ENCODE measurements around the gene ADAM23. TPM values are rescaled to one million over a fixed set of nuclear protein-coding genes. Genes with fewer than 3 reads are reported as not detected.

Gene ADAM23
- total RNA-seq, 1 donor from 2014 or later: 0.86 TPM

DNA sequence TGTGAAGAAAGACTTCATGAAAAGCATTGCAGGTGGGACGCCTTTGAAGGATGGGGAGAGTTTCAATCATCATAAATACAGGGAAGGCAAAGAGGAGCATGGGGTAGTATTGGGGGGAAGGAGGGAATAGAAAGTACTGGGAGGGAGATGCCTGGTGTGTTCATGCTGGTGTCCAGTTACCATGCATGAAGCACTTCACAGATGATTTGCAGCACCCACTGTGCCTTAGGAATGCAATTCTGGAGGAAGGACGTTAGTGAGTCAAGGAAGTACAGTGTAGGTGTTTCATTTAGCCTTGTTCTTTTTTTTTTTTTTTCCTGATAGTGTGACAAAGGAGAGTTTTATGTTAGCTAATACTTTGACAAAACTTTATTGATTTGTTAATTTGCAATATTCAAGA lies 36.8 kb downstream of the ADAM23 start:
- ChIA-PET CTCF (no interaction called here), POLR2A (no interaction called here)
- intact Hi-C loops (cut with micrococcal nuclease): no loop called here
- Mint-ChIP-seq H3K36me3 (ENCODE audit: low read depth) (no peaks in the 10 kb centered on the region), H3K27ac (no peak overlapping the region), H3K4me3 (no peak overlapping the region), H3K9me3 (no peaks in the 10 kb centered on the region), H3K27me3 (peaks cover 2% of the 10 kb centered on the region), H3K4me1 (no peaks in the 10 kb centered on the region)
- ATAC-seq (ENCODE audit: low read depth): no peak
- TF ChIP-seq, protein P1, sequence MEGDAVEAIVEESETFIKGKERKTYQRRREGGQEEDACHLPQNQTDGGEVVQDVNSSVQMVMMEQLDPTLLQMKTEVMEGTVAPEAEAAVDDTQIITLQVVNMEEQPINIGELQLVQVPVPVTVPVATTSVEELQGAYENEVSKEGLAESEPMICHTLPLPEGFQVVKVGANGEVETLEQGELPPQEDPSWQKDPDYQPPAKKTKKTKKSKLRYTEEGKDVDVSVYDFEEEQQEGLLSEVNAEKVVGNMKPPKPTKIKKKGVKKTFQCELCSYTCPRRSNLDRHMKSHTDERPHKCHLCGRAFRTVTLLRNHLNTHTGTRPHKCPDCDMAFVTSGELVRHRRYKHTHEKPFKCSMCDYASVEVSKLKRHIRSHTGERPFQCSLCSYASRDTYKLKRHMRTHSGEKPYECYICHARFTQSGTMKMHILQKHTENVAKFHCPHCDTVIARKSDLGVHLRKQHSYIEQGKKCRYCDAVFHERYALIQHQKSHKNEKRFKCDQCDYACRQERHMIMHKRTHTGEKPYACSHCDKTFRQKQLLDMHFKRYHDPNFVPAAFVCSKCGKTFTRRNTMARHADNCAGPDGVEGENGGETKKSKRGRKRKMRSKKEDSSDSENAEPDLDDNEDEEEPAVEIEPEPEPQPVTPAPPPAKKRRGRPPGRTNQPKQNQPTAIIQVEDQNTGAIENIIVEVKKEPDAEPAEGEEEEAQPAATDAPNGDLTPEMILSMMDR (IDR thresholded peaks at IDR 0.05): no peak
- DNase-seq: no peak

DNA sequence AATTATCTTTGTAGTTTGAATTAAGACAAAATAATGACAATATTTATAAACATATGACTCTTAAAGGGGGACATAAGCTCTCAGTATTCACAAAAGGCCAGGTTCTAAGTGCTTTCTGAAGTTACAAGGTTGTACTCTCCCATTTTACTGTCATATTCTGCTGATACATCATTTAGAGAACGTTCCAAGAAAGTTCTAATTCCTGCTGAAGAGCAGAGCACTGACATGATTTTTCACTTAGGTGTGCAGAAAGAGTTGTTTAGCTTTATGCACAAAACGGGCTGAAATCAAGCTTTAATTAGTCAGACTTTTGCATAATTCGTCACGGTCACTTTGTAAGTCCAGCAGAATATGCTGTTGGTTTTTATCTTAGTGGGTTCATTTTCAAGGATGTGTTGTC lies 37.3 kb downstream of the ADAM23 start:
- CTCF ChIA-PET: no interaction called here
- POLR2A ChIA-PET: no interaction called here
- no peak overlapping the region for H3K27ac Mint-ChIP-seq
- no peaks in the 10 kb centered on the region for H3K36me3 Mint-ChIP-seq (ENCODE audit: low read depth)
- H3K4me1 Mint-ChIP-seq: no peaks in the 10 kb centered on the region
- H3K27me3 Mint-ChIP-seq: peaks cover 2% of the 10 kb centered on the region
- TF ChIP-seq, protein P1 (IDR thresholded peaks at IDR 0.05): no peak
- no peaks in the 10 kb centered on the region for H3K9me3 Mint-ChIP-seq
- ATAC-seq (ENCODE audit: low read depth) (no peak), DNase-seq (no peak)
- intact Hi-C loops (cut with micrococcal nuclease): no loop called here
- H3K4me3 Mint-ChIP-seq: no peak overlapping the region

DNA sequence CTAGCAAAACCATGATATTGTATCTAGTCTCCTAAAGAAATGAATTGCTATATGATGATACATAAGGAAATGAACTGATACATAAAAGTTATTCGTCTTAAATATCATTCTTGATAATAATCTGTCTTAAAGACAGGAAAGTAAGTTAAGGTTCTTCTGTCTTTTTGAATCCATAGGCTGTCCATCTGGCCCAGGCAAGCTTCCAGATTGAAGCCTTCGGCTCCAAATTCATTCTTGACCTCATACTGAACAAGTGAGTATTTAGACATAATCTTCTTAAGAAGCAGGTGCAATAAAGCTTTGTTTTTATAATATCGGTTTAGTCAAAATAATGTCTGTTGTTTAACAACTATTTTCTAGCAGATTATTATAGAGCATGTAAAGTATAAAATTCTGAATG lies 37.7 kb downstream of the ADAM23 start:
- no peak overlapping the region for H3K4me3 Mint-ChIP-seq
- ChIA-PET POLR2A (no interaction called here), CTCF (no interaction called here)
- H3K4me1 Mint-ChIP-seq: no peaks in the 10 kb centered on the region
- intact Hi-C loops (cut with micrococcal nuclease): no loop called here
- ATAC-seq (ENCODE audit: low read depth): no peak
- H3K36me3 Mint-ChIP-seq (ENCODE audit: low read depth): no peaks in the 10 kb centered on the region
- no peaks in the 10 kb centered on the region for H3K9me3 Mint-ChIP-seq
- DNase-seq: no peak
- H3K27ac Mint-ChIP-seq: no peak overlapping the region
- peaks cover 4% of the 10 kb centered on the region for H3K27me3 Mint-ChIP-seq
- TF ChIP-seq, protein P1 (IDR thresholded peaks at IDR 0.05): no peak

DNA sequence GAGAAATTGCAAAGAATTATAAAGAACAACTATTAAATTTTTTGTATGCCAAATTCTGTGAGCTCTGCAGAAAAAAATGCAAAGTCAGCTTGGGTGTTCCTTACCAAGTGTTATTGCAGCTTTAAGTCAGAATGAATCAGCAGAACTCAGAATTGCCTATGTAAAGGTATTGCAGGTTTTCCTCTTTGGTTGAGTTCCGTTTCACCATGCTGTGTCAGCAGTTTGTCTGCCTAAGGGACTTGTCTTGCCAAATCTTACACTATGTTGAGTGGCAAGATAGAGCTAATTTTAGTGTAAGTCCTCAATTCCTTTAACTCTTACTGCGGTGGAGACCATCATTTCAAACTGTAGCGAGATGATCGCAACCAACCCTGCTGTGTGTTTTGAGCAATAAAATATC lies 38.8 kb downstream of the ADAM23 start:
- TF ChIP-seq, protein P1 (IDR thresholded peaks at IDR 0.05): no peak
- no peaks in the 10 kb centered on the region for H3K36me3 Mint-ChIP-seq (ENCODE audit: low read depth)
- ChIA-PET CTCF (no interaction called here), POLR2A (no interaction called here)
- H3K9me3 Mint-ChIP-seq: no peaks in the 10 kb centered on the region
- no peak overlapping the region for H3K4me3 Mint-ChIP-seq
- DNase-seq: no peak
- H3K27ac Mint-ChIP-seq: no peak overlapping the region
- H3K27me3 Mint-ChIP-seq: peaks cover 4% of the 10 kb centered on the region
- H3K4me1 Mint-ChIP-seq: no peaks in the 10 kb centered on the region
- intact Hi-C loops (cut with micrococcal nuclease): no loop called here
- ATAC-seq (ENCODE audit: low read depth): no peak

DNA sequence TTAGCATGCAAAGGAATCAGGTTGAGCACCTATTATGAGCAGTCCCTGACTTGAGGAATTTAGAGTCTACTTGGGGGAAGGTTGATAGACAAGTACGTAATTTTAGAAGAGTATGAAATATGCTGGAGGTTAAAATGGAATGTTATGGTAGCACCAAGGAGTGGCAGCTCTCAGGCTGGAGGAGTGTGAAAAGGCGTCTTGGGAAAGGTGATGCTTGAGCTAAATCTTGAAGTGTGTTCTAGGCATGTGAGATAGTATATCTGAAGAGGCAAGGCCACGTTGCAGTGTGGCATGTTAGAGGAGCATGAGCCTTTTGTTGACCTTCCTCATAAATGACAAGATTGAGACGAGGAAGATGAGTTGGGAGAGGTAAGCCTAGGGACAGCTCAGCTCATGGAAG lies 39.3 kb downstream of the ADAM23 start:
- DNase-seq: no peak
- H3K36me3 Mint-ChIP-seq (ENCODE audit: low read depth): no peaks in the 10 kb centered on the region
- H3K27ac Mint-ChIP-seq: no peak overlapping the region
- H3K4me3 Mint-ChIP-seq: no peak overlapping the region
- peaks cover 4% of the 10 kb centered on the region for H3K27me3 Mint-ChIP-seq
- TF ChIP-seq, protein P1 (IDR thresholded peaks at IDR 0.05): no peak
- CTCF ChIA-PET: no interaction called here
- POLR2A ChIA-PET: no interaction called here
- no peak for ATAC-seq (ENCODE audit: low read depth)
- H3K9me3 Mint-ChIP-seq: no peaks in the 10 kb centered on the region
- no peaks in the 10 kb centered on the region for H3K4me1 Mint-ChIP-seq
- intact Hi-C loops (cut with micrococcal nuclease): no loop called here
